NCI-H187 (cell line): ENCODE results near the gene TMEM30A.

ENCODE experiments used
- DNase-seq, 2 experiments: peaks; one replicate each; lab custom pipeline; 2025; lab: John Stamatoyannopoulos, UW

Gene TMEM30A

GRCh38 chr6:75291744-75292143 is 7.2 kb upstream of the TMEM30A start:
- no peak for DNase-seq

- no peak for DNase-seq
These were observed 6.7 kb upstream of the TMEM30A start for GRCh38 chr6:75291331-75291730.

- DNase-seq = no peak
These were observed 5.7 kb upstream of the TMEM30A start for GRCh38 chr6:75290136-75290945.

- DNase-seq = no peak
These were observed 3.4 kb upstream of the TMEM30A start for GRCh38 chr6:75288023-75288422.

GRCh38 chr6:75287424-75287823 is 2.8 kb upstream of the TMEM30A start:
- no peak for DNase-seq

GRCh38 chr6:75286955-75287354 is 2.4 kb upstream of the TMEM30A start:
- DNase-seq = no peak

- DNase-seq = no peak
These were observed 669 bp upstream of the TMEM30A start for GRCh38 chr6:75285283-75285639.

GRCh38 chr6:75283907-75284631 is 523 bp downstream of the TMEM30A start:
- no peak for DNase-seq

GRCh38 chr6:75282706-75283105 is 1.9 kb downstream of the TMEM30A start:
- no peak for DNase-seq

GRCh38 chr6:75281653-75282052 is 2.9 kb downstream of the TMEM30A start:
- DNase-seq = no peak

- DNase-seq = no peak
These were observed 4.3 kb downstream of the TMEM30A start for GRCh38 chr6:75280131-75280855.

- no peak for DNase-seq
These were observed 5.2 kb downstream of the TMEM30A start for GRCh38 chr6:75279418-75279817.

- DNase-seq = no peak
These were observed 6.0 kb downstream of the TMEM30A start for GRCh38 chr6:75278474-75279077.

GRCh38 chr6:75275067-75275466 is 9.5 kb downstream of the TMEM30A start:
- no peak for DNase-seq

GRCh38 chr6:75273009-75273408 is 11.6 kb downstream of the TMEM30A start:
- no peak for DNase-seq

GRCh38 chr6:75272145-75272840 is 12.3 kb downstream of the TMEM30A start:
- no peak for DNase-seq

- DNase-seq = no peak
These were observed 15.6 kb downstream of the TMEM30A start for GRCh38 chr6:75268988-75269354.

- DNase-seq = no peak
These were observed 16.2 kb downstream of the TMEM30A start for GRCh38 chr6:75268121-75268987.

- DNase-seq = no peak
These were observed 17.1 kb downstream of the TMEM30A start for GRCh38 chr6:75267461-75267860.

- no peak for DNase-seq
These were observed 17.8 kb downstream of the TMEM30A start for GRCh38 chr6:75266716-75267291.

GRCh38 chr6:75263401-75263750 is 21.2 kb downstream of the TMEM30A start:
- DNase-seq = no peak
